ENCODE measurements around the gene PCDH20.

DNA sequence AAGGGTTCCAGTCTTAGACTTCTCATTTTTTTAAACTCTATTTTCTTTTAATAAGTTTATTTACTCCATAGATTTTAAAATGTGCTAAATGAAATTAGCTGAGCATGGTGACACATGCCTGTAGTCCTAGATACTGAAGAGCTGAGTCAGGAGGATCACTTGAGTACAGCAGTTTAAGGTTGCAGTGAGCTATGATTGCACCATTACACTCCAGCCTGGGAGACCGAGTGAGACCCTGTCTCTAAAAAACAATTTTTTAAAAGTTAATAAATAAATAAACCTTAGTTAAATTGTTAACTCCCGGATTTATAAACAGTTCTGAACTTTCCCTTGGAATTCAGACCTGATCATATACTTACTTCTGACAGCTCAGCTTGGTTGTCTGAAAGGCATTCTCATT lies 32.5 kb downstream of the PCDH20 start:
- TF ChIP-seq CTCF (conservative IDR thresholded peaks at IDR 0.05; ENCODE audit: low read depth, low read length) (no peak), EZH2 (IDR thresholded peaks at IDR 0.05; ENCODE audit: borderline replicate concordance, low read depth, low read length, poor library complexity, severe bottlenecking) (no peak)

Data from A673 (cell line).